ENCODE data around the gene ARID3A. TPM values are rescaled to one million over a fixed set of nuclear protein-coding genes. Genes with fewer than 3 reads are reported as not detected.

The ARID3A gene
- total and polyA plus RNA-seq, 2 of the 13 experiments (the other 11 are each of a cell fraction or from before 2014, with no cell fraction given), result 71.3 to 77.9 TPM

- TF ChIP-seq ZNF318 (CRISPR knock-in tag; IDR thresholded peaks at IDR 0.05), result no peak
- no peak for TF ChIP-seq KAT2B (IDR thresholded peaks at IDR 0.05; ENCODE audit: borderline replicate concordance, low read depth, low read length)
- no peak for TF ChIP-seq E2F5 (CRISPR knock-in tag; conservative IDR thresholded peaks at IDR 0.05)
- no peak for TF ChIP-seq RFX1 (IDR thresholded peaks at IDR 0.05)
- TF ChIP-seq KAT7 (CRISPR knock-in tag; IDR thresholded peaks at IDR 0.05; ENCODE audit: borderline replicate concordance), result no peak; the same call in 1 of the 2 replicates
- TF ChIP-seq ASH2L (IDR thresholded peaks at IDR 0.05; ENCODE audit: insufficient read length, low read depth, low read length), result no peak
- no peak for TF ChIP-seq ZNF577 (CRISPR knock-in tag; IDR thresholded peaks at IDR 0.05; ENCODE audit: borderline replicate concordance, low read depth)
- TF ChIP-seq, protein P1, sequence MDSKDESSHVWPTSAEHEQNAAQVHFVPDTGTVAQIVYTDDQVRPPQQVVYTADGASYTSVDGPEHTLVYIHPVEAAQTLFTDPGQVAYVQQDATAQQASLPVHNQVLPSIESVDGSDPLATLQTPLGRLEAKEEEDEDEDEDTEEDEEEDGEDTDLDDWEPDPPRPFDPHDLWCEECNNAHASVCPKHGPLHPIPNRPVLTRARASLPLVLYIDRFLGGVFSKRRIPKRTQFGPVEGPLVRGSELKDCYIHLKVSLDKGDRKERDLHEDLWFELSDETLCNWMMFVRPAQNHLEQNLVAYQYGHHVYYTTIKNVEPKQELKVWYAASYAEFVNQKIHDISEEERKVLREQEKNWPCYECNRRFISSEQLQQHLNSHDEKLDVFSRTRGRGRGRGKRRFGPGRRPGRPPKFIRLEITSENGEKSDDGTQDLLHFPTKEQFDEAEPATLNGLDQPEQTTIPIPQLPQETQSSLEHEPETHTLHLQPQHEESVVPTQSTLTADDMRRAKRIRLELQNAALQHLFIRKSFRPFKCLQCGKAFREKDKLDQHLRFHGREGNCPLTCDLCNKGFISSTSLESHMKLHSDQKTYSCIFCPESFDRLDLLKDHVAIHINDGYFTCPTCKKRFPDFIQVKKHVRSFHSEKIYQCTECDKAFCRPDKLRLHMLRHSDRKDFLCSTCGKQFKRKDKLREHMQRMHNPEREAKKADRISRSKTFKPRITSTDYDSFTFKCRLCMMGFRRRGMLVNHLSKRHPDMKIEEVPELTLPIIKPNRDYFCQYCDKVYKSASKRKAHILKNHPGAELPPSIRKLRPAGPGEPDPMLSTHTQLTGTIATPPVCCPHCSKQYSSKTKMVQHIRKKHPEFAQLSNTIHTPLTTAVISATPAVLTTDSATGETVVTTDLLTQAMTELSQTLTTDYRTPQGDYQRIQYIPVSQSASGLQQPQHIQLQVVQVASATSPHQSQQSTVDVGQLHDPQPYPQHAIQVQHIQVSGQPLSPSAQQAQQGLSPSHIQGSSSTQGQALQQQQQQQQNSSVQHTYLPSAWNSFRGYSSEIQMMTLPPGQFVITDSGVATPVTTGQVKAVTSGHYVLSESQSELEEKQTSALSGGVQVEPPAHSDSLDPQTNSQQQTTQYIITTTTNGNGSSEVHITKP (CRISPR knock-in tag; IDR thresholded peaks at IDR 0.05; ENCODE audit: low read depth), result no peak
- peak; percentile 58 for TF ChIP-seq RBM22 (optimal IDR thresholded peaks at IDR 0.05; ENCODE audit: low read length)
- no peak for TF ChIP-seq NCOR1 (IDR thresholded peaks at IDR 0.05; ENCODE audit: borderline replicate concordance, low read length)
- TF ChIP-seq CBX1 (IDR thresholded peaks at IDR 0.05; ENCODE audit: low read depth), result no peak
- TF ChIP-seq FOXC1 (CRISPR knock-in tag; IDR thresholded peaks at IDR 0.05; ENCODE audit: borderline replicate concordance), result no peak
- TF ChIP-seq SOX6 (IDR thresholded peaks at IDR 0.05), result no peak
- TF ChIP-seq SOX6 (CRISPR knock-in tag; IDR thresholded peaks at IDR 0.05), result no peak
- TF ChIP-seq ZNF20 (CRISPR knock-in tag; IDR thresholded peaks at IDR 0.05), result no peak
- TF ChIP-seq LCORL (IDR thresholded peaks at IDR 0.05), result no peak
- TF ChIP-seq LCORL (CRISPR knock-in tag; IDR thresholded peaks at IDR 0.05), result 0 out of 2 replicates have a peak, but pooled peaks have one; percentile 33
Observed at GRCh38 chr19:953445-954271, 27.8 kb downstream of the ARID3A start (continued).

Measured in HepG2 (cell line).